SK-N-MC (cell line): Measurements from ENCODE around the gene KRTAP4-4.
A peak's percentile ranks its signal among the peaks of the same experiment; 100 is the strongest.
"Not testable (repeated sequence)": the region's sequence is repeated elsewhere in the genome, so short reads cannot be mapped to it uniquely, and the experiment has no call there.

ENCODE experiments used
- DNase-seq: peaks from one replicate; pipeline ENCODE4 v3.0.0-alpha.2; 2011; ENCODE audit warnings: low read depth, low spot score
- H3K27ac ChIP-seq: fragments of 200-600 bp; sonication (generic); 2 replicates; pipeline ENCODE4 v1.5.1; 2016; ENCODE audit warnings: mixed run types
- H3K36me3 ChIP-seq: fragments of 200-600 bp; sonication (generic); 2 replicates; pipeline ENCODE4 v1.6.1; 2017; ENCODE audit warnings: antibody characterized with exemption, low read length, mixed read lengths; ENCODE audit not compliant: insufficient read depth
- H3K4me3 ChIP-seq: fragments of 200-600 bp; sonication (generic); 2 replicates; pipeline ENCODE4 v1.5.1; 2016
- H3K9ac ChIP-seq: fragments of 200-600 bp; sonication (generic); 2 replicates; pipeline ENCODE4 v1.8.0; 2017; ENCODE audit warnings: mixed run types, mixed read lengths; ENCODE audit not compliant: insufficient read length
- H3K9me3 ChIP-seq: fragments of 200-600 bp; sonication (generic); 2 replicates; pipeline ENCODE4 v1.6.1; 2017; ENCODE audit warnings: low read depth, mild to moderate bottlenecking, antibody characterized with exemption, low read length, moderate library complexity, mixed read lengths
- EZH2 ChIP-seq: fragments of 200-600 bp; sonication (generic); IDR thresholded peaks from one replicate; pipeline ENCODE4 v1.6.1; 2017; ENCODE audit warnings: antibody characterized with exemption
- FOXP2 ChIP-seq: optimal IDR thresholded peaks from 2 replicates; pipeline ENCODE3; 2011; ENCODE audit warnings: mild to moderate bottlenecking, moderate library complexity; ENCODE audit not compliant: insufficient read depth; ENCODE audit errors: extremely low read length, control extremely low read depth
- POLR2AphosphoS5 ChIP-seq: IDR thresholded peaks from 2 replicates; pipeline ENCODE4 v1.6.1; 2012; ENCODE audit warnings: mild to moderate bottlenecking, low read depth, low read length, borderline replicate concordance

KRTAP4-4 gene

GRCh38 chr17:41141361-41141760 is 19.2 kb downstream of the KRTAP4-4 start:
- Histone ChIP-seq H3K27ac (0 out of 2 replicates have a peak overlapping the region, but pooled peaks have one; percentile 2), H3K36me3 (peaks cover 12% of the 10 kb centered on the region; the same call in 1 of the 2 replicates), H3K9me3 (peaks cover 30% of the 10 kb centered on the region; the same call in 1 of the 2 replicates), H3K4me3 (no peak overlapping the region), H3K9ac (no peak overlapping the region)
- TF ChIP-seq FOXP2 (no peak), EZH2 (no peak), POLR2AphosphoS5 (no peak)
- DNase-seq: no peak

- Histone ChIP-seq H3K9ac (no peak within 1 kb of the TSS), H3K4me3 (no peak within 1 kb of the TSS), H3K9me3 (peaks cover 30% of the 10 kb centered on the region; the same call in 1 of the 2 replicates), H3K36me3 (peaks cover 12% of the 10 kb centered on the region; the same call in 1 of the 2 replicates), H3K27ac (0 out of 2 replicates have a peak within 1 kb of the TSS, but pooled peaks have one; percentile 2)
- DNase-seq: no peak
- no peak for TF ChIP-seq POLR2AphosphoS5
- TF ChIP-seq FOXP2: no peak
- no peak for TF ChIP-seq EZH2
Measured at GRCh38 chr17:41140360-41141131, 20.0 kb downstream of the KRTAP4-4 start, which contains the start of gene KRTAP4-6. TSS of gene KRTAP4-6 (minus strand) at chr17:41140544. CDS start at chr17:41140487, 57 bp downstream.

- H3K4me3 ChIP-seq, DNase-seq, H3K27ac ChIP-seq, H3K9ac ChIP-seq: not testable (repeated sequence)
- Histone ChIP-seq H3K9me3 (peaks cover 30% of the 10 kb centered on the region; the same call in 1 of the 2 replicates), H3K36me3 (peaks cover 12% of the 10 kb centered on the region; the same call in 1 of the 2 replicates)
Measured at GRCh38 chr17:41139865-41140264, 20.7 kb downstream of the KRTAP4-4 start.

- Histone ChIP-seq H3K9me3 (peaks cover 15% of the 10 kb centered on the region; the same call in 1 of the 2 replicates), H3K4me3 (peak overlapping the region; percentile 35), H3K27ac (peak overlapping the region; percentile 64), H3K9ac (peak overlapping the region; percentile 14), H3K36me3 (no peaks in the 10 kb centered on the region)
- DNase-seq: peak; percentile 70
- TF ChIP-seq EZH2: no peak
- no peak for TF ChIP-seq FOXP2
- TF ChIP-seq POLR2AphosphoS5: no peak; the same call in 1 of the 2 replicates
Measured at GRCh38 chr17:41133880-41134735, 26.4 kb downstream of the KRTAP4-4 start.

- Histone ChIP-seq H3K27ac (no peak overlapping the region), H3K9me3 (peaks cover 3% of the 10 kb centered on the region; the same call in 1 of the 2 replicates), H3K4me3 (no peak overlapping the region), H3K36me3 (no peaks in the 10 kb centered on the region), H3K9ac (no peak overlapping the region)
- no peak for DNase-seq
- TF ChIP-seq FOXP2: no peak
- TF ChIP-seq POLR2AphosphoS5: no peak
- no peak for TF ChIP-seq EZH2
Measured at GRCh38 chr17:41131979-41132378, 28.6 kb downstream of the KRTAP4-4 start.

- DNase-seq: no peak
- no peak overlapping the region for H3K27ac ChIP-seq
- no peak overlapping the region for H3K4me3 ChIP-seq
- peaks cover 3% of the 10 kb centered on the region; the same call in 1 of the 2 replicates for H3K9me3 ChIP-seq
- no peak overlapping the region for H3K9ac ChIP-seq
- no peak for TF ChIP-seq POLR2AphosphoS5
- TF ChIP-seq FOXP2: no peak
- TF ChIP-seq EZH2: no peak
- H3K36me3 ChIP-seq: no peaks in the 10 kb centered on the region
Measured at GRCh38 chr17:41127371-41127770, 33.2 kb downstream of the KRTAP4-4 start.

GRCh38 chr17:41126412-41126811 is 34.1 kb downstream of the KRTAP4-4 start:
- TF ChIP-seq FOXP2 (no peak), POLR2AphosphoS5 (no peak), EZH2 (no peak)
- Histone ChIP-seq H3K9ac (no peak overlapping the region), H3K4me3 (no peak overlapping the region), H3K9me3 (peaks cover 3% of the 10 kb centered on the region; the same call in 1 of the 2 replicates), H3K36me3 (no peaks in the 10 kb centered on the region), H3K27ac (no peak overlapping the region)
- no peak for DNase-seq

- Histone ChIP-seq H3K36me3 (no peaks in the 10 kb centered on the region), H3K4me3 (no peak overlapping the region), H3K27ac (no peak overlapping the region), H3K9me3 (peaks cover 3% of the 10 kb centered on the region; the same call in 1 of the 2 replicates), H3K9ac (no peak overlapping the region)
- no peak for DNase-seq
- TF ChIP-seq FOXP2 (no peak), EZH2 (no peak), POLR2AphosphoS5 (no peak)
Measured at GRCh38 chr17:41125064-41125463, 35.5 kb downstream of the KRTAP4-4 start.

- not testable (repeated sequence) for H3K4me3 ChIP-seq, DNase-seq
Measured at GRCh38 chr17:41123991-41124371, 36.6 kb downstream of the KRTAP4-4 start, which contains the start of gene KRTAP4-12. TSS of gene KRTAP4-12 (minus strand) at chr17:41124182. CDS start at chr17:41124122, 60 bp downstream.

GRCh38 chr17:41123292-41123990 is 37.1 kb downstream of the KRTAP4-4 start:
- not testable (repeated sequence) for H3K4me3 ChIP-seq, DNase-seq, H3K36me3 ChIP-seq, H3K9ac ChIP-seq, H3K27ac ChIP-seq, H3K9me3 ChIP-seq

More at GRCh38 chr17:41123991-41124371, 36.6 kb downstream of the KRTAP4-4 start, which contains the start of gene KRTAP4-12:
- H3K9me3 ChIP-seq, H3K36me3 ChIP-seq, H3K9ac ChIP-seq, H3K27ac ChIP-seq: not testable (repeated sequence)
